Testis (tissue), 2 donors: ENCODE data around the gene DAB2.

Source experiments
- CTCF ChIP-seq, 3 experiments: fragments of 450-650 bp in 2 of 3; fragments of 200-600 bp in 1 of 3; sonication (generic) in 1 of 3; IDR thresholded peaks; one replicate each; pipeline ENCODE4 v1.5.1; 2016 to 2019; ENCODE audit warnings: antibody characterized with exemption in 3 of 3, mild to moderate bottlenecking in 2 of 3, moderate library complexity in 1 of 3
- POLR2A ChIP-seq: fragments of 450-650 bp; IDR thresholded peaks from one replicate; pipeline ENCODE4 v1.6.1; 2017; ENCODE audit warnings: antibody characterized with exemption, mild to moderate bottlenecking, moderate library complexity

- TF ChIP-seq CTCF (IDR thresholded peaks at IDR 0.05) (no peak), POLR2A (no peak)
Observed at GRCh38 chr5:39461007-39461682, 36.4 kb upstream of the DAB2 start.
